Prostate gland (tissue), 2 donors: Measurements from ENCODE around the gene CDH13. TPM values are rescaled to one million over a fixed set of nuclear protein-coding genes. Genes with fewer than 3 reads are reported as not detected.

Source experiments
- DNase-seq: peaks from one replicate; pipeline ENCODE4 v3.0.0-alpha.2; 2019; ENCODE audit warnings: low spot score
- H3K27ac ChIP-seq, 2 donors: fragments of 200-600 bp; sonication (generic); 2 replicates each; pipeline ENCODE4 v1.5.1; 2017 to 2019
- H3K27me3 ChIP-seq: fragments of 200-600 bp; sonication (generic); replicated peaks from 2 replicates; pipeline ENCODE4 v1.5.1; 2019; ENCODE audit not compliant: insufficient read depth
- H3K36me3 ChIP-seq, 2 donors: fragments of 200-600 bp; sonication (generic); 1 replicate in 1 of 2; 2 replicates in 1 of 2; pipeline versions ENCODE4 v1.5.1 to v1.8.1; 2017 to 2019
- H3K4me1 ChIP-seq: fragments of 200-600 bp; sonication (generic); replicated peaks from 2 replicates; pipeline ENCODE4 v1.5.1; 2019
- H3K4me3 ChIP-seq, 2 donors: fragments of 200-600 bp; sonication (generic); 2 replicates each; pipeline ENCODE4 v1.5.1; 2017 to 2019
- H3K9me3 ChIP-seq: fragments of 200-600 bp; sonication (generic); 2 replicates; pipeline ENCODE4 v1.5.1; 2017
- CTCF ChIP-seq, 4 experiments: fragments of 200-600 bp in 2 of 4; fragments of 450-650 bp in 2 of 4; sonication (generic) in 2 of 4; IDR thresholded peaks; 1 replicate in 3 of 4; 2 replicates in 1 of 4; pipeline ENCODE4 v1.5.1; 2016 to 2019; ENCODE audit warnings: antibody characterized with exemption in 4 of 4, mild to moderate bottlenecking in 2 of 4, moderate library complexity in 2 of 4
- POLR2A ChIP-seq: fragments of 450-650 bp; IDR thresholded peaks from one replicate; pipeline ENCODE4 v1.6.1; 2016; ENCODE audit warnings: antibody characterized with exemption, mild to moderate bottlenecking
- POLR2AphosphoS5 ChIP-seq: sonication (generic); formaldehyde crosslinking; IDR thresholded peaks from one replicate; pipeline ENCODE4 v1.6.1; 2017; ENCODE audit warnings: antibody characterized with exemption
- WGBS: methylation state at CpG from one replicate; pipeline ENCODE4 v1.1.5; 2018; 5-methylcytosine and 5-hydroxymethylcytosine counted together
- intact Hi-C: fragments of 100-400 bp; cut with DNase I; formaldehyde crosslinking; loops from one replicate; pipeline ENCODE4 v1.14.2; 2022
- total RNA-seq, 2 donors: library from RNA; depleted of rRNA; stranded (reverse); fragments of >200 nt; gene quantifications; one replicate each; pipeline ENCODE4 v1.1.0, GENCODE V29; 2016

CDH13 gene
- total RNA-seq, 2 donors from 2014 or later: 20.6 to 23.0 TPM

GRCh38 chr16:83722456-83723183 is 1095.9 kb downstream of the CDH13 start:
- Histone ChIP-seq H3K27ac (no peak overlapping the region), H3K27me3 (no peaks in the 10 kb centered on the region), H3K4me1 (no peaks in the 10 kb centered on the region), H3K4me3 (no peak overlapping the region), H3K36me3 (no peaks in the 10 kb centered on the region), H3K9me3 (no peaks in the 10 kb centered on the region)
- no peak for TF ChIP-seq POLR2AphosphoS5
- no peak for TF ChIP-seq CTCF (IDR thresholded peaks at IDR 0.05)
- no peak for TF ChIP-seq POLR2A
- intact Hi-C loops: no loop called here
- DNase-seq: no peak
- 45% methylated on average over 6 of the region's 6 CpGs for WGBS

DNA sequence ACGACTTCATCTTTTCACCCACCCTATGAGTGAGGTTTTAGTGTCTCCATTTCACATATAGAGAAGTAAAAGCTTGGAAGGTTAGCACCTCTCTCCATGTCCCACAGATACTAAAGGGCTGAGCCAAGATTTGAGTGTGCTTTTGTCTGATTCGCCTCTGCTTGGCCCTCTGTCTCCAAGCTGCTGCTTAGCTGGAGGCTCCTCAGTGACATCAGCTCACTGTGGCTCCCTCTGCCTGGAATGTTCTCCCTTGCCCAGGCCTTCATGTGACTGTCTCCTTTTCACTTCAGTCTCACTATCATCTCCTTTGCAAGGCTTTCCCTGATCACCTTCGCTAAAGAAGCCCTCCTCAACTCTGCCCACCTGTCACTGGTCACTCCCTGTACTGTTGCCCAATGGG is 1096.5 kb downstream of the CDH13 start:
- Histone ChIP-seq H3K36me3 (no peaks in the 10 kb centered on the region), H3K4me3 (no peak overlapping the region), H3K27me3 (no peaks in the 10 kb centered on the region), H3K9me3 (no peaks in the 10 kb centered on the region), H3K27ac (no peak overlapping the region), H3K4me1 (no peaks in the 10 kb centered on the region)
- TF ChIP-seq POLR2A: no peak
- TF ChIP-seq POLR2AphosphoS5: no peak
- no peak for TF ChIP-seq CTCF (IDR thresholded peaks at IDR 0.05)
- intact Hi-C loops: no loop called here
- WGBS: 80% methylated on average over 3 of the region's 3 CpGs
- DNase-seq: no peak

GRCh38 chr16:83723901-83724300 is 1097.1 kb downstream of the CDH13 start:
- TF ChIP-seq POLR2A (no peak), CTCF (IDR thresholded peaks at IDR 0.05) (no peak), POLR2AphosphoS5 (no peak)
- 93% methylated on average over 2 of the region's 2 CpGs for WGBS
- Histone ChIP-seq H3K4me1 (no peaks in the 10 kb centered on the region), H3K27me3 (no peaks in the 10 kb centered on the region), H3K27ac (no peak overlapping the region), H3K9me3 (no peaks in the 10 kb centered on the region), H3K4me3 (no peak overlapping the region), H3K36me3 (no peaks in the 10 kb centered on the region)
- no peak for DNase-seq
- intact Hi-C loops: no loop called here

- no peaks in the 10 kb centered on the region for H3K36me3 ChIP-seq
- no peaks in the 10 kb centered on the region for H3K9me3 ChIP-seq
- TF ChIP-seq POLR2AphosphoS5 (no peak), CTCF (IDR thresholded peaks at IDR 0.05) (no peak)
- no peaks in the 10 kb centered on the region for H3K27me3 ChIP-seq
- WGBS: 83% methylated on average over 2 of the region's 2 CpGs
- H3K4me1 ChIP-seq: no peaks in the 10 kb centered on the region
- H3K4me3 ChIP-seq: no peak overlapping the region
- H3K27ac ChIP-seq: no peak overlapping the region
- intact Hi-C loops: no loop called here
- no peak for DNase-seq
These were observed 1097.8 kb downstream of the CDH13 start for GRCh38 chr16:83724585-83724984.

DNA sequence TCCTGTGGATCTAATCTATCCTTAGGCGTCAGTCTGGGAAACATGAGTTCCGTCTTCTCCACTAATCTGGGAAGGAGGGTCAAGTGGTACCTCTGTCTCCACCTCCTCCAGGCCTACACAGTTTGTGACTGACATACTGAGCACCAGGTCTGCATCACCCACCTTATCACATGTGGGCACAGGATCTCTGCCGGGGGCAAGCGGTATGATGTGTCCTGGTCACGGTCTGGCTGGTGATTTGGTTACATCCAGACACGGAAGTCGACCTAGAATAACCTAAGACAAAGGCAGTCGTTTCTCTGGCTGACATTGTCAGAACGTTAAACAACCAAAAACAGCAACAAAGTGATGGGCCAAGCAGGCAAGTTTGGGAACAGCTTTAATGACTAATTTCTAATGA is 1098.5 kb downstream of the CDH13 start:
- Histone ChIP-seq H3K9me3 (no peaks in the 10 kb centered on the region), H3K4me1 (no peaks in the 10 kb centered on the region), H3K27ac (no peak overlapping the region), H3K4me3 (no peak overlapping the region), H3K27me3 (no peaks in the 10 kb centered on the region), H3K36me3 (no peaks in the 10 kb centered on the region)
- no peak for DNase-seq
- 67% methylated on average over 9 of the region's 9 CpGs for WGBS
- TF ChIP-seq CTCF (IDR thresholded peaks at IDR 0.05) (no peak), POLR2AphosphoS5 (no peak), POLR2A (no peak)
- intact Hi-C loops: no loop called here
